Stimulated activated CD4-positive, alpha-beta T cell treated with anti-CD3 and anti-CD28 coated beads, Interleukin-1b, Interleukin-23, amount 100 ng/mL, for 4 hours (primary cell): ENCODE results near the gene NRSN2.
"Not testable (repeated sequence)": the region's sequence is repeated elsewhere in the genome, so short reads cannot be mapped to it uniquely, and the experiment has no call there.

ENCODE experiments used
- DNase-seq, 2 donors: peaks; one replicate each; pipeline ENCODE4 v3.0.0-alpha.2; 2020; ENCODE audit warnings: low read depth in 2 of 2

NRSN2 gene

DNA sequence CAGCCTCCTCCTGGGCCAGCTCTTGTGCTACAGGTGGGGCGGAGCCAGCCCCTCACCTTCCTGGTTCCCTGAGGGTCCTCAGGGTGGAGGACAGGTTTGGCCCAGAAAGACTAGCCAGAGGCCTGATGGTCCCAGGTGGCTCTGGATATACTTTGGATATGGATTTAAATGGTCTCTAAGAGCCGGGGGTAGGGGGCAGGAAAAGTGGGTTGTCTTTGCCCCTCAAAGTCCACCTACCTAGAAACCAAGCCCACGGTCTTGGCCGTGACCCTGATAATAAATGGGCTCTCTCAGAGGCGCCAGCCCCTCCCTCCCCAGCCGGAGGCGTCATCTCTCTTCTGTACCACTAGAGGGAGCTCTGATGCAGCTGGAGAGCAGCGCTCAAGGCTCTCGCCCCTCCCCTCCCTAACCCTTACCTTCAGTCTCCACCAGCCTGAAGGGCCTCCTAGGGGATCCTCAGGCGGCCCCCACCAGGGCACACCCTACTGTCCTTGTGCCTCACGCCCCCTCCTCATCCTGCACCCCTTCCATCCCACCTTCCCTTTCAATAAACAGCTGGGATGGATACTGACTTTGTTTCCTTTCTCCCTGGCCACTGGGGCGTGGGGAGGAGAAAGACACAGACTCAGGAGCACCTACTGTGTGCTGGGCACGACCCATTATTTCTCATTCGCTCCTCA lies 7.5 kb downstream of the NRSN2 start:
- peak; percentile 62 to 80 for DNase-seq

DNA sequence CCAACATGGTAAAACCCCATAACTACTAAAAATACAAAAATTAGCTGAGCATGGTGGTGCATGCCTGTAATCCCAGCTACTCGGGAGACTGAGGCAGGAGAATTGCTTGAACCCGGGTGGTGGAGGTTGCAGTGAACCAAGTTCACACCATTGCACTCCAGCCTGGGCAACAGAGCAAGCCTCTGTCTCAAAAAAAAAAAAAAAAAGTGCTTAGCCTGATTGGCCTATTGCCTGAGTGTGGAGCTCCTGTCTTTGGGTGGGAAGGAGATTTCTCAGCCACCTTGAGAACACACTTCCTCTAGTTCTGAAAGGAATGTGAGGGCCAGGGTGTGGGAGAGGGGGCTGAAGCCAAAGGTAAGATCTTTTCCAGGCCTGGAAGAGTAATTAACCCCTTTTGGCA lies 9.2 kb downstream of the NRSN2 start:
- DNase-seq: not testable (repeated sequence)

GRCh38 chr20:356745-357144 lies 9.8 kb downstream of the NRSN2 start:
- DNase-seq: no peak

DNA sequence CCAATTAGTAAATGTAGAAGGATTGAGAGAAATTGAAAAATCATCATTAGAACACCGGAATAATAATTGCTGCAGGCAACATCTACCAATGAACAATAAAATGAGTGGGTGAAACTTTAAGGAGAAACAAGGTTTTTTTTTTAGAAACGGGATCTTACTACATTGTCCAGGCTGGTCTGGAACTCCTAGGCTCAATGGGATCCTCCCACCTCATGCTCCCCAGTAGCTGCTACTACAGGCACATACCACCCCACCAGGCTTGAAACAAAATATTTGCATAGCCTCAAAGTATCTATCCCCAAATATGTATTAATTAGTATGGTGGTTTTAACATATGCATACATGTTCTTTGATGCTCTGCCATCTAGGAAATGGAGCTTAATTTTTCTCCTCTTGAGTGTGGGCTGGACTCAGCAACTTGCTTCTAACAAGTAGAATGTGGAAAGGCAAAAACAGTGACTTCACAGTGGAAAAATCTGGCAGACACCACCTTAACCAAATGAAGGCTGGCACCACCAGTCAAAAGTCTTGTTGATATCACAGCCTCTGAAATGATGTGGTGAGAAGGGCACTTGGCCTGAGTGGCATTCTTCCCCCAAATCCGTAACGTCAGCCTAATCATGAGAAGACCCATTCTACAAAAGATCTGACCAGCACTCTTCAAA lies 12.1 kb downstream of the NRSN2 start:
- DNase-seq: no peak

GRCh38 chr20:361561-361960 lies 14.7 kb downstream of the NRSN2 start:
- DNase-seq: no peak

GRCh38 chr20:362271-363254 lies 15.7 kb downstream of the NRSN2 start:
- no peak for DNase-seq

- DNase-seq: no peak
Measured at GRCh38 chr20:363319-364078, 16.6 kb downstream of the NRSN2 start.

GRCh38 chr20:364905-365794 lies 18.2 kb downstream of the NRSN2 start:
- DNase-seq: no peak

GRCh38 chr20:366041-366718 lies 19.3 kb downstream of the NRSN2 start:
- no peak for DNase-seq

- DNase-seq: no peak
Measured at GRCh38 chr20:366719-367485, 20.0 kb downstream of the NRSN2 start.

DNA sequence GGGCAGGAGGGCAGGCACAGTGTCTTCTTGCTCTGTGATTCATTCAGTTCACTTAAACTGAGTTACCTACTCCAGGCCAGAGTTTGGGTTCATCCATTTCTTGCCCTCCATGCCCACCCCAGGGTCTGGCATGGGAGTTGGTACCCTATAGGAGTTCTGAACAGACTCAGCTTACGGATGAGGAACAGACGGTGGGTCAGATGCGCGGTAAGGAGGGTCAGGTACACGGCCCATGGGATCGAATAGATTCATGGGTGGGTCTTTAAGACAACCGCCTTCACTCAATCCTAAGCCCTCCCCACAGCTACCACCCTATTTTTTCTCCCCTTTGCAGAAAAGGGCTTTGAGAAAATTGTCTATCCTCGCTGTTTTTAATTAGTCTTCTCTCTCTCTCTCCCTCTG lies 20.6 kb downstream of the NRSN2 start:
- no peak for DNase-seq

GRCh38 chr20:368915-369314 lies 22.0 kb downstream of the NRSN2 start:
- DNase-seq: no peak

DNA sequence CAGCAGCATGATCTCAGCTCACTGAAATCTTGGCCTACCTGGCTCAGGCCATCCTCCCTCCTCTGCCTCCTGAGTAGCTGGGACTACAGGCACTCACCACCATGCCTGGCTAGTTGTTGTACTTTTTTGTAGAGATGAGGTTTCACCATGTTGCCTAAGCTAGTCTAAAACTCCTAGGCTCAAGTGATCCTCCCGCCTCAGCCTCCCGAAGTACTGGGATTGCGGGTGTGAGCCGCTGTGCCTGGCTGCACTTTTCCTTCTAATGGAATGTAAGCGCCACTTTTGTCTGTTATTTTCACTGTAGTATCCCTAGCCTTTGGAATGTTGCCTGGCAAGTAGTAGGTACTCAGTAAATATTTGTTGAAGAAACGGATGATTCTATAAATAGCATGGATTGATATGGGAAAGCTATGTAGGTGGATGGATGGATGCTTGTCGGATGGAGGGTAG lies 23.3 kb downstream of the NRSN2 start:
- no peak for DNase-seq

DNA sequence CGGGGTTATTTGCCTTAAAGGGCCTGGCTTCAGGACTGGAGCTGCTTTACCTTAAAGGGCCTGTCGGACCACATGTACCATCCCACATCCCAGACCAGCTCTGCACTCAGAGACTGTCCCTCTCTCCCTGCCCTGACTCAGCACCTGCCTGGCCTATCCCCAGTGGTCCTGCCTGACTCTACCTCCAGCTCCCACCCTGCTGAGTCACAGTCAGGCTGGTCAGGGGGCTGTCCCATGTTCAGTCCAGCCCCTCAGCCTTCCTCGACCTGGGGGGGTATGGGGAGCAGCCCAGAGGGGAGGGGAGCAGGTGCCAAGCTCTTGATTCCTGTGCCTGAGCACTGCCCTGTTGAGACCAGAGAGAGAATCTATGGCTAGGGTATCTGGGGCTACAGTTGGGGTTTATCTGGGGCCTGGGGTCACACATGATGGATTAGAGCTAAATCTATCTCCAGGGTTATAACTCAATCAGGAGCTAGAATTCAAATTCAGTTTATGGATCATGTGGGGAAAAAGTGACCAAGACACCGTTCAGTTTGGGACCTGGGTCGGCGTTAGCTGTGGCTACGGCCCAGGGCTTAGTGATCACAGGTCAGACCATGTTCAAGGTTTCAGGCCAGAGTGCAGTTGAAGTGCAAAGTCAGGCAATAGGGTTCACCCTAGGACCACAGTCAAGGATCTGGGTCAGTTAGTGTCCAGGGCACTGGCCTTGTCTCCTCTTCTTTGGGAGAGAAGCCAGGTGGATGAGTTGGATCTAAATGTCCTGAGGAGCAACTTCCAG lies 24.3 kb downstream of the NRSN2 start:
- DNase-seq: no peak

DNA sequence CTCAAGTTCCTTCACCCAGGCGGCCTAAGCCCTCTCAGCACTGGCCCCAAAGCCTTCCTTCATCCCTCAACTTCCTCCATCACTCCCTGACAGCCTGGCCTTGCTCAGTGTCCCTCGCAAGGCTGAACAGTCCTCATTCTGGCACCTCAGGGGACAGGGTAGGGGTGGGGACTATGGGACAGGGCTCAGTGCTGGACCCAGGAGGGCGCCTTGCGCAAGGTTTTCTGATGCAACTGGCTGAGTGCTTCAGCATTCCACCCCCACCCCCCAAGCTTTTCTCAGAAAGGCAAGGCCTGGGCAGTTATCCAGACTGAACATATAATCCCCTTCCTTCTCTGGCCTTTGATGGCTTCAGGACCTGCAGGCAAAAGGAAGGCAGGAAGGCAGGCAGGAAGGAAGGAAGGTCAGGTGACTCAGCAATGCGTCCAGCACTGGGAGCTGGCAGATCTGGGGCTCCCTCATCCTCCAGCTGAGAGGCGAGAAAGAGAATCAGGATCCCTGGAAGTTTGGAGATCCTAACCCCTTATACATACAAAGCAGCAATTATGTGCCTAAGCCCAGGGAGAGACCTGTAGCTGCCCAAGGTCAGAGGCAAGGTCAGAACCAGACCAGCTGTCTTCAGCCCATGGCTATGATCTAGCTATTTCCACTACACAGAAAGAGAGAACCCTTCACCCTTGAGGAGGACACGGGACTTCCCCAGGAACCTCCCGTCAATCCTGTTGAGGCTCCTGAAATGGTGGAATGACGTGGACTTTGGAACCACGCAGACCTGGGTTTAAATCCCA lies 25.0 kb downstream of the NRSN2 start:
- no peak for DNase-seq

GRCh38 chr20:372543-373082 lies 25.7 kb downstream of the NRSN2 start:
- DNase-seq: not testable (repeated sequence)

DNA sequence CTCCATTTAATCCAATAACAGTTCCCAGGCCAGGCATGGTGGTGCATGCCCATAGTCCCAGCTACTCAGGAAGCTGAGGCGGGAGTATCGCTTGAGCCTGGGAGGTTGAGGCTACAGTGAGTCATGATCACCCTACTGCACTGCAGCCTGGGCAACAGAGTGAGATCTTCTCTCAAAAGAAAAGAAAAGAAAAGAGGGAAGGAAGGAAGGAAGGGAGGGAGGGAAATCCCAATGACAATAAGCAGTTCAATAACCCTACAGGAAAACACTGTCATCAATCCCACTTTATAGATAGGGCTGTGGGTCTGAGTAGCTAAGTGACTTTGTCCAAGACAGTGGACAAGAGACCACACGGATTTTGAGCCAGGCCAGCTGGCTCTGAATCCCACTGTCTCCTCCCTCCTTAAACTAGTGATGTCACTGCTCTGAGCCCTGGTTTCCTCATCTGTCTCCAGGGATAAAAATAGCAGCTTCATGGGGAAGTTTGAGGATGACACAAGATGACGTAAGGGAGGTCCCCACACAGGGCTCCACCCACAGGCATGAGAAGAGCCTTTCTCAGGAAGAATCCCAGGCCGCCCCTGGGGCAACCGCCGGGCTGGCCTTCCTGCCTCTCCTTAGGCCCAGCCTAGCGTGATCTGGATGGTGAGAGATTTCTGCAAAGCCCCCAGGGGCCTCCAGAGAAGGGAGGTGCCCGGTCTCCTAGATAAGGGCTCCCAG lies 26.4 kb downstream of the NRSN2 start:
- no peak for DNase-seq
